ENCODE results near the gene CDH12. TPM values are rescaled to one million over a fixed set of nuclear protein-coding genes. Genes with fewer than 3 reads are reported as not detected.
A peak's percentile ranks its signal among the peaks of the same experiment; 100 is the strongest.

Gene CDH12
- total RNA-seq, 1 experiment from 2014 or later = 2.3 TPM

GRCh38 chr5:21818370-21818720, 1034.8 kb downstream of the CDH12 start:
- CTCF ChIA-PET = no interaction called here
- H3K27me3 Mint-ChIP-seq (ENCODE audit: unreplicated experiment) = no peaks in the 10 kb centered on the region
- no peak for TF ChIP-seq CTCF (IDR thresholded peaks at IDR 0.05; ENCODE audit: unreplicated experiment)
- no peak overlapping the region for H3K27ac Mint-ChIP-seq (ENCODE audit: unreplicated experiment)
- no peaks in the 10 kb centered on the region for H3K4me1 Mint-ChIP-seq (ENCODE audit: low read depth, unreplicated experiment)
- H3K9me3 Mint-ChIP-seq (ENCODE audit: low read depth, unreplicated experiment) = no peaks in the 10 kb centered on the region
- intact Hi-C loops (cut with micrococcal nuclease; ENCODE audit: unreplicated experiment) = loop anchor here (5.0 to 10.0 kb wide), 2 partner anchors 89 to 1066 kb away; no protein-coding TSS in a partner anchor
- no TSS peak for BruUV-seq (replicated peaks)
- DNase-seq = no peak
- H3K36me3 Mint-ChIP-seq (ENCODE audit: insufficient read depth, unreplicated experiment) = no peaks in the 10 kb centered on the region
- no peak overlapping the region for H3K4me3 Mint-ChIP-seq (ENCODE audit: low read depth, unreplicated experiment)

- no peaks in the 10 kb centered on the region for H3K36me3 Mint-ChIP-seq (ENCODE audit: insufficient read depth, unreplicated experiment)
- H3K27ac Mint-ChIP-seq (ENCODE audit: unreplicated experiment) = no peak overlapping the region
These were observed 1035.3 kb downstream of the CDH12 start for GRCh38 chr5:21817668-21818369.

GRCh38 chr5:21810737-21811316, 1042.3 kb downstream of the CDH12 start:
- TF ChIP-seq CTCF (IDR thresholded peaks at IDR 0.05; ENCODE audit: unreplicated experiment) = peak; percentile 20
- no peak overlapping the region for H3K27ac Mint-ChIP-seq (ENCODE audit: unreplicated experiment)
- no peaks in the 10 kb centered on the region for H3K36me3 Mint-ChIP-seq (ENCODE audit: insufficient read depth, unreplicated experiment)
- H3K4me3 Mint-ChIP-seq (ENCODE audit: low read depth, unreplicated experiment) = no peak overlapping the region
- CTCF ChIA-PET = interaction anchor here (0.6 kb wide), 1 partner anchor 1327 kb away, joined by 3 read pairs; no protein-coding TSS in a partner anchor
- intact Hi-C loops (cut with micrococcal nuclease; ENCODE audit: unreplicated experiment) = loop anchor here (10.0 kb wide), 1 partner anchor 1074 kb away; no protein-coding TSS in a partner anchor
- no peaks in the 10 kb centered on the region for H3K9me3 Mint-ChIP-seq (ENCODE audit: low read depth, unreplicated experiment)
- H3K27me3 Mint-ChIP-seq (ENCODE audit: unreplicated experiment) = no peaks in the 10 kb centered on the region
- DNase-seq = no peak
- H3K4me1 Mint-ChIP-seq (ENCODE audit: low read depth, unreplicated experiment) = peaks cover 22% of the 10 kb centered on the region
- no TSS peak for BruUV-seq (replicated peaks)

More at GRCh38 chr5:21817668-21818369, 1035.3 kb downstream of the CDH12 start:
- H3K4me1 Mint-ChIP-seq (ENCODE audit: low read depth, unreplicated experiment) = no peaks in the 10 kb centered on the region
- H3K9me3 Mint-ChIP-seq (ENCODE audit: low read depth, unreplicated experiment) = no peaks in the 10 kb centered on the region
- peak; percentile 35 for TF ChIP-seq CTCF (IDR thresholded peaks at IDR 0.05; ENCODE audit: unreplicated experiment)
- no TSS peak for BruUV-seq (replicated peaks)
- CTCF ChIA-PET = no interaction called here
- no peaks in the 10 kb centered on the region for H3K27me3 Mint-ChIP-seq (ENCODE audit: unreplicated experiment)
- no peak for DNase-seq
- intact Hi-C loops (cut with micrococcal nuclease; ENCODE audit: unreplicated experiment) = loop anchor here (2.0 to 10.0 kb wide), 3 partner anchors 89 to 1067 kb away; no protein-coding TSS in a partner anchor
- H3K4me3 Mint-ChIP-seq (ENCODE audit: low read depth, unreplicated experiment) = no peak overlapping the region

GRCh38 chr5:21809611-21810010, 1043.5 kb downstream of the CDH12 start:
- TF ChIP-seq CTCF (IDR thresholded peaks at IDR 0.05; ENCODE audit: unreplicated experiment) = no peak
- Mint-ChIP-seq H3K27ac (ENCODE audit: unreplicated experiment) (no peak overlapping the region), H3K36me3 (ENCODE audit: insufficient read depth, unreplicated experiment) (no peaks in the 10 kb centered on the region), H3K4me1 (ENCODE audit: low read depth, unreplicated experiment) (peaks cover 22% of the 10 kb centered on the region), H3K9me3 (ENCODE audit: low read depth, unreplicated experiment) (no peaks in the 10 kb centered on the region), H3K4me3 (ENCODE audit: low read depth, unreplicated experiment) (no peak overlapping the region), H3K27me3 (ENCODE audit: unreplicated experiment) (no peaks in the 10 kb centered on the region)
- intact Hi-C loops (cut with micrococcal nuclease; ENCODE audit: unreplicated experiment) = loop anchor here (10.0 kb wide), 1 partner anchor 1075 kb away; no protein-coding TSS in a partner anchor
- BruUV-seq (replicated peaks) = no TSS peak
- CTCF ChIA-PET = no interaction called here
- no peak for DNase-seq
